Fibroblast of lung (primary cell): ENCODE data around the gene LRRFIP1.

Experiments used
- CTCF ChIP-seq, 2 donors: IDR thresholded peaks in 1 of 2; conservative IDR thresholded peaks in 1 of 2; 1 replicate in 1 of 2; 2 replicates in 1 of 2; pipeline ENCODE4 v1.5.1; 2011 to 2012; ENCODE audit warnings: low read length in 2 of 2, control low read depth in 1 of 2, inconsistent platforms in 1 of 2, low read depth in 1 of 2, mild to moderate bottlenecking in 1 of 2
- EZH2 ChIP-seq: IDR thresholded peaks from 2 replicates; pipeline ENCODE4 v1.5.1; 2012; ENCODE audit warnings: low read length, control low read depth, mild to moderate bottlenecking; ENCODE audit errors: missing control alignments

GRCh38 chr2:237726401-237726830, 99.0 kb downstream of the LRRFIP1 start:
- TF ChIP-seq CTCF (conservative IDR thresholded peaks at IDR 0.05 in 1 of 2, IDR thresholded peaks at IDR 0.05 in 1 of 2; ENCODE audit: low read depth in 1 of 2, low read length in 2 of 2) (no peak), EZH2 (no peak)
